Mononuclear cell (primary cell): ENCODE measurements around the gene ZBTB7C. TPM values are rescaled to one million over a fixed set of nuclear protein-coding genes. Genes with fewer than 3 reads are reported as not detected.

Experiments
- H3K27me3 ChIP-seq: 2 replicates; pipeline ENCODE4 v1.6.0; 2011; ENCODE audit warnings: low read length, control low read depth; ENCODE audit not compliant: insufficient read depth
- H3K4me1 ChIP-seq: 2 replicates; pipeline ENCODE4 v1.5.1; 2011; ENCODE audit warnings: mild to moderate bottlenecking, low read length, control low read depth; ENCODE audit not compliant: insufficient read depth
- H3K4me3 ChIP-seq: 2 replicates; pipeline ENCODE4 v1.5.1; 2011; ENCODE audit warnings: mild to moderate bottlenecking, low read length, moderate library complexity
- H3K9me3 ChIP-seq: 2 replicates; pipeline ENCODE4 v1.5.1; 2011; ENCODE audit warnings: low read depth, mild to moderate bottlenecking, control low read depth, low read length
- total RNA-seq: library from RNA; depleted of rRNA; stranded (reverse); fragments of >200 nt; gene quantifications from one replicate; pipeline ENCODE4 v1.2.3, GENCODE V29; 2012

The ZBTB7C gene
- total RNA-seq, 1 donor: not detected

DNA sequence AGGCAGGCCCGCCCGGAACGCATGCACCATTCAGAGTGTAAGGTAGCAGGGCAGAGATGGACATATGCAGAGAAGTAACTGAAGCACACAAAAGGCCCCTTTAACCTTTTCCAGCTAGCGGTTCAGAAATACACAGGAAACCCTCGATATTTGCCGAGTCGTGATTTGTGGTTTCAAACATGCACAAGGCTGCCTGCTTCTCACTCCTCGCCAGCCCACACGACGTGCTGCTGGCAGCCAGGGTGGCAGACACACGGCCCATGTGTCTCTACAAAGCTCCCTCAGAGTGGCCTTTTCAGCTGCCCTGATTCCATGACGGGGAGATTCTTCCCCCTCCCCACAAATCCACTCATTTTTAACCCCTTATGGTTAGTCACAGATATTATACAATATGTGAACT is 23.6 kb downstream of the ZBTB7C start:
- no peaks in the 10 kb centered on the region for H3K4me1 ChIP-seq

DNA sequence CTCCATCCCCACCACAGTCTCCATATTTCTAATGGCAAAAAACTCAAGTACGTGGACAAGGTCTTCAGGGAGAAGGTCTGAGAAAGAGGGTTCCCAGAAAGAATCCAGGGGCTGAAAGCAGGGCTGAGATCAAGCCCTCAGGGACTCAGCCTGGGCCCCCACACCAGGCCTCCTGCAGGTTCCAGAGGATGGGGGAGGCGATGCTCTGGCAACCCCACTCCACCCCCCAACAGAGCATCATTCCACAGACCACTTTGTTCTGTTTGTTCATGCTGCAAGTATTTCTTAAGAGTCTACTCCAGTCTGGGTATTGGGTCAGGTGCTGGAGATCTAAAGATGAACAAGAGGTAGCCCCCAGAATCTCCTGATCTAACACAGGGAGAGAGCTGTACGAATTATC is 32.2 kb downstream of the ZBTB7C start:
- Histone ChIP-seq H3K9me3 (no peaks in the 10 kb centered on the region), H3K4me3 (no peak overlapping the region), H3K4me1 (no peaks in the 10 kb centered on the region)

More for the DNA sequence above, 23.6 kb downstream of the ZBTB7C start:
- H3K27me3 ChIP-seq: peaks cover 9% of the 10 kb centered on the region
- H3K9me3 ChIP-seq: no peaks in the 10 kb centered on the region
- H3K4me3 ChIP-seq: no peak overlapping the region

DNA sequence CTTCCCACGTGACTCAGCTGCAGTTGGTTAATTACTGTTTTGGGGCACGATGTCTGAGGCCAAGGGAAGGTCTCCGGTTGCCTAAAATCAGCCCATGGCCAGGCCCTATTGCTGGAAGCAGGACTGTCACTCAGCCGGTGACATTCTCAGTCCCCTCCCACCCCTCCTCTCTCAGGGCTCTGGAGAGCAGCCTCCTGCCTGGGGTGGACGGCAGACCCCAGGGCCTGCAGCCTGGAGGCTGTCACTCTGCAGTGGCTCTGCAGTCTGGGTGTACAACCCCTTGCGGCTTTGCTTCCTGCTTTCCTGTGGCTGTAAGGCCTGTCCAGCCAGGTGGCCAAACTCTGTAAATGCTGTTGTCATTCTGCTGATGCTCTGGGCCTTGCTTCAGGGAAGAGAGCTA is 32.8 kb downstream of the ZBTB7C start:
- H3K4me1 ChIP-seq: no peaks in the 10 kb centered on the region
- no peaks in the 10 kb centered on the region for H3K9me3 ChIP-seq
- H3K4me3 ChIP-seq: no peak overlapping the region
- peaks cover 4% of the 10 kb centered on the region for H3K27me3 ChIP-seq

More for the DNA sequence above, 32.2 kb downstream of the ZBTB7C start:
- peaks cover 7% of the 10 kb centered on the region for H3K27me3 ChIP-seq

DNA sequence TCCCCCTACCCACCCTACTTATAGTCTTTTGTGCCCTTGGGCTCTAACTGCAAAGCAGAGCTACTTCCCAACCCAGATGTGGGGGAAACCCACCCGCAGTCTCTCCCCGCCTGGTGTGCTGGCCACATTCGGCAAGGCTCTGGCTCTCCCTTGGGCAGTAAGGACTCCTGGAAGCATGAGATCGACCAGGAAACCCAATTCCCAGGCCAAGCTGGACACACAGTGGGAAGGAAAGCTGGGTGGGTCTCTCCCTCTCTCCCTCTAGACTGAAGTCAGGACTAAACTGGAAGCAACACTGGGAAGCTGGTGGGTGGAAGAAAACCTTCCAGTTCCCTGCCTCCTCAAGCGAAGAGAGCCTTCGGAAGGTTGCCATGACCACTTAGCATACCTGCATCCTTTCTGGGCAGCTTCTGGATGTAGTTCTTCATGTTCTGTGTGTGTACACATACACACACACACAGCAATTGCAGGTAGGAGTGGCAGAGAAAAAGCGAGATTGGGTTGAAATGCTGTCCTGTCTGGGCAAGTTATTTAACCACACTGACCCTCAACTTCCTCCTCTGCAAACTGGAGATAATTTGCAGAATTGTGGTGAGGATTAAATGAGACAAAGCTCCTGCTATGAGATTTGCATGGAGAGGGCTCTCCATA is 33.9 kb downstream of the ZBTB7C start:
- Histone ChIP-seq H3K4me1 (no peaks in the 10 kb centered on the region), H3K9me3 (no peaks in the 10 kb centered on the region), H3K27me3 (no peaks in the 10 kb centered on the region), H3K4me3 (no peak overlapping the region)

DNA sequence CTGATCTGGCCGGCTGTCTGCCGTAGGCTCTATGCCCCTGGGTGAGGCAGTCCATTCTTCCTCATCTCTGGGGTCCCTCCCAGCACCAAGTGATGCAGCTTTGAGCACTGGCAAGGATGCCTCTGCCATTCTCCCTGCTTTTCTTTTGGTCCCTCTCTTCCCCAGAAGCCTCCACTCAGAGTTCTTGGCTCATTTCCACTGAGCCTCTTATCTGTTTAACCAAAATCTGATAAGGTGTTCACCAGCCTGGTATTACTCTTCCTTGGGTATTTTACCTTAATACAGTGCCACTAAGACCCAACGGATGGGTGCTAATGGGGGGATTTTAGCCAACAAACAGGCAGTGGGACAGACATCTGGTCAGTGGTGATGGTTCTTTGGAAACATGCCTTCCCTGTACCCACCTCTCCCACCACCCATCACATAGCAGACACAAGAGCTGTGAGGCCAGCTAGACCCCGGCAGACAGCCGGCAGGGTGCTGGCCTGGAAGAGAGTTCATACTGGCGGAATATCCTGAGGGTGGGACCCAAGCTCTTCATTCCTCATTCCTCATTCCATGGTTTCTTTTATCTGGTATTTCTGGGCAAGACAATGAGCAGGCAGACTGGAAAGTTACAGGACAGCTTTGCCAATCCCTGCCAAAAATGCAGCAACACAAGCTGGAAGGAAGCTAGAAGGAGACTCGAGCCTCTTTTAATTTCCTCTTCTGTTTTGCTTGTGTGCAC is 34.6 kb downstream of the ZBTB7C start:
- Histone ChIP-seq H3K4me1 (no peaks in the 10 kb centered on the region), H3K27me3 (no peaks in the 10 kb centered on the region), H3K4me3 (no peak overlapping the region), H3K9me3 (no peaks in the 10 kb centered on the region)

DNA sequence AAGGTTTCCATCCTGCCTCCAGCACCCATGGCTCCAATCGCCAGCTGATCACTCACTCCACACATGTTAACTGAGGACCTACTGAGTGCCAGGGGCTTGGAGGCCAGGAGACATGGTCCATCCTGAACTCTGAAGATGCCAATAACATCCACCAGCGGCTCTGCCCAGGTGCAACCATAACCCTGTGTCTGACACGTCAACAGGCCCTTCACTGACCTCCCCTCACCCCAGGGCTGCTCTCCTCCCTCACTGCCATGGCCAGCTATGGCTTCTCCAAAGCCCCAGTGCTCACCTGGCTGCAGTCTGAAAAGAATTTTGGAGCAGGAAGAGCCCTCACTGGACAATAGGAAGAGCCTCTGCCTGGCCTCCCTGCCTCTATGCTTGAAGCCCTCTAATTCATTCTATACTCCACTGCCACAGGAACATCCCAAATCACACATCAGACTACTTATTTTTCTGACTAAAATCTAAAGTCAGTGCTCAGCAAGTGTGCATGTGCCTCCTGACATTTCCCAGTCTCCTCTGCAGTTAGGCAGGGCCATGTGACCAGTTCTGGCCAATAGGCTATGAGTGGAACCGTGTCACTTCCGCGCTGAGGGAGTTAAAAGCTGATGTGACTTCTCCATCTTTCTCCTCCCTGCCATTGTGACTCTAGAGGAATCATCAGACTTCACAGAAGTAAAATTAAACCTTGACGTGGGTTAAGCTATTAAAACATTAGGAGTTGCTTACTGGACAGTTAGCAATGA is 37.2 kb downstream of the ZBTB7C start:
- Histone ChIP-seq H3K4me1 (no peaks in the 10 kb centered on the region), H3K4me3 (no peak overlapping the region), H3K27me3 (no peaks in the 10 kb centered on the region), H3K9me3 (no peaks in the 10 kb centered on the region)

DNA sequence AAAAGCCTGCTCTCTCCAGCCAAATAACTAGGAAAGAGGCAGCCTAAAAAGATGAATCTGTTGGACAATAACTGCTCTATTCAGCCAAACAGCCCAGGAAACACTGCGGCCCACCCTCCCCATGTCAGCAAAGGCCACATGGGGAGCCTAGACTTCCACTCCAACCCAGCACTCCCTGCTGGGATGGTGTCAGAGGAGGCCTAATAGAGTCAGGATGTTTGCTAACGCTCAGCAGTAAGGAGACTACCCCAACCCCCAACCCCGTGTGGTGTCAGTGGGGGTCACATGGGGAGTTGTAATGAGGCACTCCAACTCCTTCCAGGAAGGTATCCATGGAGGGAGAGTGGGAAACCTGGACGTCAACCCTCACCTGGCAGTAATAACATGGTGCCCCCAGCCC is 41.6 kb downstream of the ZBTB7C start:
- no peaks in the 10 kb centered on the region for H3K27me3 ChIP-seq
- no peak overlapping the region for H3K4me3 ChIP-seq
- H3K4me1 ChIP-seq: no peaks in the 10 kb centered on the region
- no peaks in the 10 kb centered on the region for H3K9me3 ChIP-seq

DNA sequence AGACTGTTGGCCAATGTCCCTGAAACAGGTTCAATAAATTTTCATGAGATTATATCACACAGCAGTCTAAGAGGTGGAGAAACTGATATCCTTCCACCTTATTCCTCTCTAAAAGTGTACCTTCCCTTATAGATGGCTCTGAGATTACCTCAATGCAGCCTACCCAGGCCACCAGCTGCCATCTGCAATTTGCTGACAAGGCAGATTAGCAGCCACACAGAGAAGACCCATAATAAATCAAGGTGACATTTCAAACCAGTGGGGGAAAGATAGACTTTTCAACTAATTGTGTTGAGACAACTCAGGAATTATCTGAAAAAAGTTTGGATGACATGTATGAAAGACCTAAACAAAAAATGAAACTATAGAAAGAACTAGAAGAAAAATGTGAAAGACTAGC is 43.2 kb downstream of the ZBTB7C start:
- H3K27me3 ChIP-seq: no peaks in the 10 kb centered on the region
- H3K4me3 ChIP-seq: no peak overlapping the region
- H3K9me3 ChIP-seq: no peaks in the 10 kb centered on the region
- H3K4me1 ChIP-seq: no peaks in the 10 kb centered on the region

DNA sequence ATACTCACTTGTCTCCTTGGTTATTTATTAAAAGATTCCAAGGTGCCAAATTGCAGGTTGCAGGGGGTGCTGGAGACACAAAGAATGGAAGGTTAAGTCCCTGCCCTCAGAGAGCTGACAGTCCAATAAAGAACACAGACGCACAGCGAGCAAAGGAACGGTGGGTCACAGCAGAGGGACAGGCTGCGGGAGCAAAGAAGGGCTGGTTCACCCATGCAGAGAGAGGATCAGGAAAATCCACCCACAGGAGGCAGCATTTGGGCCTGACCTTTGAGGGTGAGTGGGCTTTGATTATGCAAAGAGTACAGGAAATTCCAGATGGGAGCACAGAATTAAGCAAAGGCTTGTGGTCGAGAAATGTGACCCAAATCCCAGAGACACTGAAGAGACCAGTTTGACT is 45.0 kb downstream of the ZBTB7C start:
- Histone ChIP-seq H3K27me3 (no peaks in the 10 kb centered on the region), H3K9me3 (no peaks in the 10 kb centered on the region)

DNA sequence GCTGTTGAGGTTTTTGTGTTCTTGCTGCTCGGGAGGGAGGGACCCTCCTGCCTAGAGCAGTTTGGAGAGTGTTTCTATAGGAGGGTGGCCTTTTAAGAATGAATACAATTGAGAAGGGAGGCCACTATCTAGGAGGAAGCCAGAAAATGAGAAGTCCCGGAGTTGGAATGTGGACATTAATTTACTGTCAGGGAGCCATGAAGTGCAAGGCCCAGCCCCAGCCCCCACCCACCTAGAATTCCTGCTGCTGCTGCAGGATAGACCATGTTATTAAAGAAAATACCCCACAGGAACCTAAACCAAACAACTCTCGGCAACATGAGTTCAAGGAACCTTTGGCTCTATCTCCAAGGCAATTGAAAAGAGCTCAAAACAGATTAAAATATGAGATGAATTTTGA is 46.0 kb downstream of the ZBTB7C start:
- no peaks in the 10 kb centered on the region for H3K4me1 ChIP-seq
- no peaks in the 10 kb centered on the region for H3K27me3 ChIP-seq

More for the DNA sequence above, 45.0 kb downstream of the ZBTB7C start:
- no peak overlapping the region for H3K4me3 ChIP-seq
- H3K4me1 ChIP-seq: no peaks in the 10 kb centered on the region

DNA sequence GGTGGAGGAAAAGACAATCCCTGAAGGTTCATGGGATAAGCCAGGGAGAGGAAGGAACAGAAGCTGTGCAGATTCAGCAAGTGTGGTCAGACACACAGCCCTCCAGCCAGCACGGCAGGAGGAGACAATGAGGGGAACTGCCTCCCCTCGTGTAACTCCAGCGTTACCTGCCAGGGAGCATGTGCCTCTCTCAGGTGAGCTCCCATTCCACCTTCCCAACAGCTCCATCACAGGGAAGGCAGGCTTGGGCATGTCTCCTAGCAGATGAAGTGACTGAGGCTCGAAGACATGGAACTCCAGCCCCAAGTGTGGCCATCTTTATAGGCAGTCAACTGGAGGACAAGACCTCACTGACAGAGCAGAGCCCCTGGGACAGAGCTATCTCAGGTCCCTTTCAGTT is 47.4 kb downstream of the ZBTB7C start:
- no peaks in the 10 kb centered on the region for H3K4me1 ChIP-seq
- H3K4me3 ChIP-seq: no peak overlapping the region
- H3K27me3 ChIP-seq: no peaks in the 10 kb centered on the region
- no peaks in the 10 kb centered on the region for H3K9me3 ChIP-seq

More for the DNA sequence above, 46.0 kb downstream of the ZBTB7C start:
- no peaks in the 10 kb centered on the region for H3K9me3 ChIP-seq
- no peak overlapping the region for H3K4me3 ChIP-seq

DNA sequence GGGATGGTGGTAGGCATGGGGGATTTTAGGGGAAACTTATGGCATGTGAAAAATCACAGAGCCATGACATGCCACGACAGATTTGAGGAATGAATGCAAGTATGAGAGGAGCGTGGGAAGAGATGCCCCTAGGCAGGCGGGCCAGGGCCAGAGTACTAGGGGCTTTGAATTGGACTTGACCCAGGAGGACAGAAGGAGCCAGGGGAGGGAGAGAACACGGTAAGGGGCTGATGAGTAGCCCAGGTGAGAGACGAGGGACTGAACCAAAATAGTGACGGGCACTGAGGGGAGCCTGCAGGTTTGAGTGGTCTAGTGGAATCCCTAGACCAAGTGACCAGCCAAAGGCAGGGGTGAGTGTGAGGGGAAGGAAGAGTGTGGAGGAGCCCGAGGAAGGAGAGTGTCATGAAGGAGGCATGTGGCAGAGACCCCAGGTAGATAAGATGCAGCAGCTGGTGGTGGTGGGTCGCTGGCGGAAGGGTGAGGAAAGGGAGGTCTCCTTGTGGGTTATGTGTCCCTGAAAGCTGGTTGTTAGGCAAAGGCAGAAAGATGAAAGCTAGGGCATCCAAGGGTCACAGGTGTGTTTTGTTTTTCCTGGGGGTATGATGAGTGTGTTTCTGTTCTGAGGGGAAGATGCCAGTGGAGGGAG is 48.7 kb downstream of the ZBTB7C start:
- H3K4me1 ChIP-seq: no peaks in the 10 kb centered on the region
- H3K27me3 ChIP-seq: no peaks in the 10 kb centered on the region
- no peak overlapping the region for H3K4me3 ChIP-seq
- H3K9me3 ChIP-seq: no peaks in the 10 kb centered on the region

DNA sequence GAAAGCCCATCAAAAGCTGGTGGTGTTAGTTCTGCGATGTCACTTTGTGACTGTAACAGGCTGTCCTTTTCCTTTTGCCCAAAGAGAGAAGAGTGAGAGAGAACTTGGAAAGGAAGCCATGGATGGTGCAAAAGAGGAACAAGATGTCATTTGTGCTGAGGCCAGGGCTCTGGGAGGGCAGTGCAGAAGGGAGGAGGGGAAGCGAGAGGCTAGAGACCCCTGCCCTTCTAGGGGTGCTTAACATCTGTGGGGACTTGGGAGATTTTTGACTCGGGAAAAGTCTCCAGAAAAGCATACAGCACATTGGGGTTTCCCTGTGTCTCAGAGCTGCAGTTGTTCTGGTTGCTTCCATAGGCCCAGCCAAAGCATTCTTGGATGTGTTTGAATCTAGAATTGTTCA is 49.6 kb downstream of the ZBTB7C start:
- Histone ChIP-seq H3K9me3 (no peaks in the 10 kb centered on the region), H3K4me1 (no peaks in the 10 kb centered on the region), H3K27me3 (no peaks in the 10 kb centered on the region), H3K4me3 (no peak overlapping the region)

DNA sequence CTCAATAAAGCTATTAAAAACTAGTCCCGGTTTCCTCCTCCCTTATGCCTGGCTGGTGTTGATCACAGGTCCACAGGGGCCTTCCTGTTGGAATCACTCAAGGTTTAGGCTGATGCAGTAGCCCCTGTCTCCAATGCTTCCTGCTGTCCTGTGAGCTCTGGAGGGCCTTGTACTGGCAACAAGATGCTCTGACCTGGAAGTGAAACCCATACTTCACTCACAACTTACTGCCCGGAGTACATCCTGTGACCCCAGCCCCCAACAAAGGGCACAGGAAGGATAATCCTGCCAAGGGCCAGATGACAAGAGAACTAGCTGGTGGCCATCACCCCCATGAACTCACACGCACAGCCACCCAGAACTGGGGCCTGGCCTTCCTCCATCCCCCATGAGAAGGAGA is 50.3 kb downstream of the ZBTB7C start:
- Histone ChIP-seq H3K4me3 (no peak overlapping the region), H3K4me1 (no peaks in the 10 kb centered on the region), H3K9me3 (no peaks in the 10 kb centered on the region), H3K27me3 (no peaks in the 10 kb centered on the region)
